ENCODE results near the gene GPC5. TPM values are rescaled to one million over a fixed set of nuclear protein-coding genes. Genes with fewer than 3 reads are reported as not detected.
"Not testable (repeated sequence)": the region's sequence is repeated elsewhere in the genome, so short reads cannot be mapped to it uniquely, and the experiment has no call there.

The GPC5 gene
- total RNA-seq, 1 donor from 2014 or later, result 8.7 TPM

GRCh38 chr13:91776611-91777193, 378.3 kb downstream of the GPC5 start:
- DNase-seq (no peak), ATAC-seq (no peak)
- no peak overlapping the region for H3K4me3 ChIP-seq
- no peaks in the 10 kb centered on the region for H3K9me3 ChIP-seq
- TF ChIP-seq CTCF (IDR thresholded peaks at IDR 0.05), result no peak
- no peaks in the 10 kb centered on the region for H3K4me1 ChIP-seq
- H3K27me3 ChIP-seq (ENCODE audit: low read depth), result no peaks in the 10 kb centered on the region
- intact Hi-C loops (cut with DNase I), result no loop called here
- no peak overlapping the region for H3K27ac ChIP-seq
- H3K36me3 ChIP-seq, result no peaks in the 10 kb centered on the region

- no peak overlapping the region for H3K4me3 ChIP-seq
- TF ChIP-seq CTCF (IDR thresholded peaks at IDR 0.05), result no peak
- H3K9me3 ChIP-seq, result no peaks in the 10 kb centered on the region
- no peak for ATAC-seq
- H3K27me3 ChIP-seq (ENCODE audit: low read depth), result no peaks in the 10 kb centered on the region
- H3K36me3 ChIP-seq, result no peaks in the 10 kb centered on the region
- DNase-seq, result no peak
- no peak overlapping the region for H3K27ac ChIP-seq
- intact Hi-C loops (cut with DNase I), result no loop called here
- no peaks in the 10 kb centered on the region for H3K4me1 ChIP-seq
Observed at GRCh38 chr13:91778123-91778522, 379.7 kb downstream of the GPC5 start.

DNA sequence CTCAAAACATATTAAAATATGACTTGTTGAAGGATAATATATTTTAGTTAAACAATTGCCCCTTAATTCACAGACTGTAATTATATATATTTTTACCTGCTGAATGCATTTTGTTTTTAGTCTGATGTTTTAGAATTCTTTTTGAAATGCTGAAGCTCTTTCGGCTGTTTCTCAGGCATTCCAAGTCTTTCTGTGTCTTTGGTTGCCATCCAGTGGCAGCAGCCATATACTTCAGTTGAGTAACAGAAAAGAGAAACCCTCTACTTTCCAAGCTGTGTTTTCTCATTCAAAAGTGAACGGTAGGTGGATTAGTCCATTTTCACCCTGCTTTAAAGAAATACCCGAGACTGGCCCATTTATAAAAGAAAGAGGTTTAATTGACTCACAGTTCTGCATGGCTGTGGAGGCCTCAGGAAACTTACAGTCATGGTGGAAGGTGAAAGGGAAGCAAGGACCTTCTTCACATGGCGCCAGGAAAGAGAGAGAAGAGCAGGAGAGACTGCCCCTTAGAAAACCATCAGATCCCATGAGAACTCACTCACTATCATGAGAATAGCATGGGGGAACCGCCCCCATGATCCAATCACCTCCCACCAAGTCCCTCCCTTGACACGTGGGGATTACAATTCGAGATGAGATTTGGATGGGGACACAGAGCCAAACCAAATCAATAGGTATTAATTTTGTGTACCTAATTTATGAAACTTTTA, 383.7 kb downstream of the GPC5 start:
- H3K9me3 ChIP-seq; H3K4me1 ChIP-seq; H3K27me3 ChIP-seq (ENCODE audit: low read depth); ATAC-seq; H3K36me3 ChIP-seq; H3K4me3 ChIP-seq; H3K27ac ChIP-seq; intact Hi-C loops (cut with DNase I); DNase-seq: not testable (repeated sequence)

DNA sequence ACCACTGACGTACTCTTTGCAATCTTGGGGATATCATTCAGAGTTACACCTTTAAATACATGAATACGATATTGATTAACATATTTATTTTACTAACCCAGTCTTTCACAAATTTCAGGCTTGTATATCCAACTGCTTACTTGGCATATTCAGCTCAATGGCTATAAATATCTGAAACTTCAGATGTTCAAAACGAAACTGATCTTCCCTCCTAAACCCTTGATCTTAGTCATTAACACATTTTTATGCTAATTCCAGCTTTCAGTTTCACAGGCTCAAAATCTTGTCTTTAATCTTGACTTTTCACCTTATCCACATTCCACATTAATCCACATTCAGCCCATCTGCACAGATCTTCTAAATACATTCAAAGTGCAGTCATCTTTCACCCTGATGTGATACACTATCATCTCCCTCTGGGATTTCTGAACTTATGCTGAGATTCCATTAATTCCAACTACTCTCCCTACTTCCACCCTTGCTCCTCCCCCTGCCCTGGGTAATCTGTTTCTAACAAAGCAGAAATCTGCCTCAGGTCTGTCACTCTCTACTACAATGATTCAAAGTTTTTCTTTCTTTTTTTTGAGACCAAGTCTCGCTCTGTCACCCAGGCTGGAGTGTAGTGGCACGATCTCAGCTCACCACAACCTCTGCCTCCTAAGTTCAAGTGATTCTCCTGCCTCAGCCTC, 387.2 kb downstream of the GPC5 start:
- no peaks in the 10 kb centered on the region for H3K9me3 ChIP-seq
- DNase-seq, result no peak
- H3K27ac ChIP-seq, result no peak overlapping the region
- no peak overlapping the region for H3K4me3 ChIP-seq
- H3K36me3 ChIP-seq, result no peaks in the 10 kb centered on the region
- no peaks in the 10 kb centered on the region for H3K4me1 ChIP-seq
- TF ChIP-seq CTCF (IDR thresholded peaks at IDR 0.05), result no peak
- H3K27me3 ChIP-seq (ENCODE audit: low read depth), result no peaks in the 10 kb centered on the region
- intact Hi-C loops (cut with DNase I), result no loop called here
- ATAC-seq, result no peak

- Histone ChIP-seq H3K9me3 (no peaks in the 10 kb centered on the region), H3K27ac (no peak overlapping the region), H3K27me3 (ENCODE audit: low read depth) (no peaks in the 10 kb centered on the region), H3K36me3 (no peaks in the 10 kb centered on the region), H3K4me1 (no peaks in the 10 kb centered on the region), H3K4me3 (no peak overlapping the region)
- intact Hi-C loops (cut with DNase I), result no loop called here
- TF ChIP-seq CTCF (IDR thresholded peaks at IDR 0.05), result no peak
- ATAC-seq (no peak), DNase-seq (no peak)
Observed at GRCh38 chr13:91792054-91792453, 393.6 kb downstream of the GPC5 start.

DNA sequence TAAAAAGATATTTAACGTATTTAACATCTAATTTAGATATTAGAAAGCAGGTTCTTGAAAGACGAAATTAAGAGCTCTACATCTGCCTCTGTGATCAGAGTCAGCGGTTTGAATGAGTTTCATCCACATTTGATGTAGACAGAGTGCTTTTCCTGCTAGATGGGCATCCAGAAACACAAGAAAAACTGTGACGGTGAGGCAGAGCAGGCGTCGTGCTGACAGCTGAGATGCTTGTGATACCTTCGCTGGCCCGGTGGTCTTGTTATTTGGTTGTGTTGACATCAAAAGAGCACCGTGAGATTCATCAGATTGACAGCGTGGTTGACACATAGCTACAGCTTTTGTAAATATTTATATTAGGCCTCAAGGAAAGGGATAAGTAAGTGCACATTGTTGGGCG, 399.1 kb downstream of the GPC5 start:
- H3K36me3 ChIP-seq, result no peaks in the 10 kb centered on the region
- intact Hi-C loops (cut with DNase I), result no loop called here

GRCh38 chr13:91798338-91798737, 399.9 kb downstream of the GPC5 start:
- H3K27ac ChIP-seq; H3K4me3 ChIP-seq; DNase-seq; H3K27me3 ChIP-seq (ENCODE audit: low read depth); H3K4me1 ChIP-seq; intact Hi-C loops (cut with DNase I); H3K36me3 ChIP-seq; H3K9me3 ChIP-seq; ATAC-seq: not testable (repeated sequence)

More for the DNA sequence above, 399.1 kb downstream of the GPC5 start:
- H3K9me3 ChIP-seq, result no peaks in the 10 kb centered on the region
- H3K4me3 ChIP-seq, result no peak overlapping the region
- DNase-seq (no peak), ATAC-seq (no peak)
- no peaks in the 10 kb centered on the region for H3K27me3 ChIP-seq (ENCODE audit: low read depth)
- no peak overlapping the region for H3K27ac ChIP-seq
- no peak for TF ChIP-seq CTCF (IDR thresholded peaks at IDR 0.05)
- no peaks in the 10 kb centered on the region for H3K4me1 ChIP-seq

GRCh38 chr13:91801772-91802171, 403.4 kb downstream of the GPC5 start:
- DNase-seq; ATAC-seq; intact Hi-C loops (cut with DNase I); H3K4me1 ChIP-seq; H3K27me3 ChIP-seq (ENCODE audit: low read depth); H3K9me3 ChIP-seq; H3K27ac ChIP-seq; H3K4me3 ChIP-seq; H3K36me3 ChIP-seq: not testable (repeated sequence)
